ENCODE results near the gene FGA. TPM values are rescaled to one million over a fixed set of nuclear protein-coding genes. Genes with fewer than 3 reads are reported as not detected.

FGA gene
- total RNA-seq, 1 donor from 2014 or later: not detected

DNA sequence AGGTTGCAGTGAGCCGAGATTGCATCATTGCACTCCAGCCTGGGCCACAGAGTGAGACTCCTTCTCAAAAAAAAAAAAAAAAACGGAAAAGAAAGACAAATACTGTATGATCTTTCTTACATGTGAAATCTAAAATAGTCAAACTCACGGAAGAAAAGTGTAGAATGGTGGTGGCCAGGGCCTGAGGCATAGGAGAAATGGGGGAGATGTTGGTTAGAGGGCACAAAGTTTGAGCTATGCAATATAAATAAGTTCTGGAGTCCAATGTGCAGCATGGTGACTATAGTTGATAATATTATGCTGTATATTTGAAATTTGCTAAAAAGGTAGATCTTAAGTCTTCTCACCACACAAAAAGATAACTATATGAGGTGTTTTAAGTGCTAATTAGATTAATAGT is 1.3 kb upstream of the FGA start:
- Mint-ChIP-seq H3K36me3 (ENCODE audit: unreplicated experiment) (no peaks in the 10 kb centered on the region), H3K4me3 (ENCODE audit: unreplicated experiment) (no peak overlapping the region), H3K27ac (ENCODE audit: unreplicated experiment) (no peak overlapping the region), H3K9me3 (ENCODE audit: unreplicated experiment) (no peaks in the 10 kb centered on the region), H3K27me3 (ENCODE audit: unreplicated experiment) (peaks cover 14% of the 10 kb centered on the region), H3K4me1 (ENCODE audit: unreplicated experiment) (no peaks in the 10 kb centered on the region)
- TF ChIP-seq CTCF (IDR thresholded peaks at IDR 0.05): no peak
- DNase-seq (ENCODE audit: extremely low spot score, unreplicated experiment): no peak

- Mint-ChIP-seq H3K4me1 (ENCODE audit: unreplicated experiment) (no peaks in the 10 kb centered on the region), H3K4me3 (ENCODE audit: unreplicated experiment) (no peak overlapping the region), H3K9me3 (ENCODE audit: unreplicated experiment) (no peaks in the 10 kb centered on the region), H3K27me3 (ENCODE audit: unreplicated experiment) (peaks cover 14% of the 10 kb centered on the region), H3K27ac (ENCODE audit: unreplicated experiment) (no peak overlapping the region), H3K36me3 (ENCODE audit: unreplicated experiment) (no peaks in the 10 kb centered on the region)
- TF ChIP-seq CTCF (IDR thresholded peaks at IDR 0.05): no peak
- DNase-seq (ENCODE audit: extremely low spot score, unreplicated experiment): no peak
Observed at GRCh38 chr4:154589296-154590197, 995 bp downstream of the FGA start.

GRCh38 chr4:154588198-154588597 is 2.3 kb downstream of the FGA start:
- Mint-ChIP-seq H3K9me3 (ENCODE audit: unreplicated experiment) (no peaks in the 10 kb centered on the region), H3K27me3 (ENCODE audit: unreplicated experiment) (peaks cover 14% of the 10 kb centered on the region), H3K4me3 (ENCODE audit: unreplicated experiment) (no peak overlapping the region), H3K27ac (ENCODE audit: unreplicated experiment) (no peak overlapping the region), H3K36me3 (ENCODE audit: unreplicated experiment) (no peaks in the 10 kb centered on the region), H3K4me1 (ENCODE audit: unreplicated experiment) (no peaks in the 10 kb centered on the region)
- DNase-seq (ENCODE audit: extremely low spot score, unreplicated experiment): no peak
- TF ChIP-seq CTCF (IDR thresholded peaks at IDR 0.05): no peak

- no peak overlapping the region for H3K27ac Mint-ChIP-seq (ENCODE audit: unreplicated experiment)
- H3K4me1 Mint-ChIP-seq (ENCODE audit: unreplicated experiment): no peaks in the 10 kb centered on the region
- no peak for TF ChIP-seq CTCF (IDR thresholded peaks at IDR 0.05)
- no peaks in the 10 kb centered on the region for H3K9me3 Mint-ChIP-seq (ENCODE audit: unreplicated experiment)
- H3K4me3 Mint-ChIP-seq (ENCODE audit: unreplicated experiment): no peak overlapping the region
- no peak for DNase-seq (ENCODE audit: extremely low spot score, unreplicated experiment)
- H3K36me3 Mint-ChIP-seq (ENCODE audit: unreplicated experiment): no peaks in the 10 kb centered on the region
- H3K27me3 Mint-ChIP-seq (ENCODE audit: unreplicated experiment): peaks cover 22% of the 10 kb centered on the region
Observed at GRCh38 chr4:154586296-154587033, 4.1 kb downstream of the FGA start.

All from osteocyte (in vitro differentiated cells).